ENCODE measurements around the gene DCST2.

- TF ChIP-seq CTCF (IDR thresholded peaks at IDR 0.05; ENCODE audit: low read depth, low read length) (no peak), EZH2phosphoT487 (IDR thresholded peaks at IDR 0.05; ENCODE audit: low read depth) (no peak)
Measured at GRCh38 chr1:155000411-155000725, 33.2 kb downstream of the DCST2 start.
